Neural crest cell (in vitro differentiated cells): ENCODE results near the gene FHIT. TPM values are rescaled to one million over a fixed set of nuclear protein-coding genes. Genes with fewer than 3 reads are reported as not detected.
"Not testable (repeated sequence)": the region's sequence is repeated elsewhere in the genome, so short reads cannot be mapped to it uniquely, and the experiment has no call there.

Experiments used
- DNase-seq: peaks from one replicate; pipeline ENCODE4 v3.0.0; 2021; ENCODE audit warnings: low read depth, mixed read lengths, low spot score
- H3K27ac Mint-ChIP-seq: one replicate; pipeline ENCODE4 v1.8.0; 2021; ENCODE audit warnings: mild to moderate bottlenecking, mixed read lengths; ENCODE audit not compliant: unreplicated experiment
- H3K27me3 Mint-ChIP-seq: 2 replicates; pipeline ENCODE4 v1.8.0; 2021; ENCODE audit warnings: low read depth, mild to moderate bottlenecking, mixed read lengths
- H3K36me3 Mint-ChIP-seq: 2 replicates; pipeline ENCODE4 v1.8.0; 2021; ENCODE audit warnings: low read depth, mild to moderate bottlenecking, mixed read lengths
- H3K4me1 Mint-ChIP-seq: 2 replicates; pipeline ENCODE4 v1.8.0; 2021; ENCODE audit warnings: mixed read lengths
- H3K4me3 Mint-ChIP-seq: one replicate; pipeline ENCODE4 v1.8.0; 2021; ENCODE audit warnings: mild to moderate bottlenecking, mixed read lengths
- H3K9me3 Mint-ChIP-seq: 2 replicates; pipeline ENCODE4 v1.8.0; 2021; ENCODE audit warnings: mixed read lengths
- CTCF ChIP-seq: fragments of 200-600 bp; sonication (generic); conservative IDR thresholded peaks from 2 replicates; pipeline ENCODE4 v1.5.0; 2021; ENCODE audit warnings: antibody characterized with exemption, mild to moderate bottlenecking
- total RNA-seq: library from RNA; stranded (reverse); gene quantifications from 2 replicates; pipeline ENCODE4 v1.2.1, GENCODE V29; 2021

FHIT gene
- total RNA-seq, 1 donor from 2014 or later, result 5.2 TPM

GRCh38 chr3:61221759-61222362, 29.4 kb downstream of the FHIT start:
- Mint-ChIP-seq H3K36me3 (no peaks in the 10 kb centered on the region), H3K27ac (peak overlapping the region; percentile 68), H3K4me1 (peaks cover 16% of the 10 kb centered on the region), H3K4me3 (no peak overlapping the region), H3K9me3 (no peaks in the 10 kb centered on the region), H3K27me3 (no peaks in the 10 kb centered on the region)
- no peak for DNase-seq
- TF ChIP-seq CTCF, result no peak

DNA sequence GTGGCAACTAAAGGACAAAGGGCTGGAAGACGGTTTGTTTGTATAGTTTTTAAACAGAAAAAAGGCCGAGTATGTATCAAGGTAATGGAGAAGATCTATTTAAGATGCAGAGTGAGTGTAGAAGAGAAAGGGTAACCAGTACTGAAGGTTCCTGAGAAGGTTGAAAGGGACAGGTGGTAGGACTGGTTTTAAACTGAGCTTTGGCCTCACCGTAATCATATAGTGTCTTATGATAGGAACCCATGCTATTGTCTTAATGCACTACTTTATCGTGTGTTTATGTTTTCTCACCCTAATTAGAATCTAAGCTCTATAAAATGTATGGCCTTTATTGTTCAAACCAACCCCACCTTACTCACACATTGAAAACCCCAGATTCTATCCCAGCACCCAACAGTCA, 32.7 kb downstream of the FHIT start:
- Mint-ChIP-seq H3K27ac (no peak overlapping the region), H3K27me3 (no peaks in the 10 kb centered on the region), H3K4me3 (no peak overlapping the region), H3K36me3 (peaks cover 6% of the 10 kb centered on the region), H3K9me3 (no peaks in the 10 kb centered on the region), H3K4me1 (peaks cover 6% of the 10 kb centered on the region)
- DNase-seq, result no peak
- no peak for TF ChIP-seq CTCF

DNA sequence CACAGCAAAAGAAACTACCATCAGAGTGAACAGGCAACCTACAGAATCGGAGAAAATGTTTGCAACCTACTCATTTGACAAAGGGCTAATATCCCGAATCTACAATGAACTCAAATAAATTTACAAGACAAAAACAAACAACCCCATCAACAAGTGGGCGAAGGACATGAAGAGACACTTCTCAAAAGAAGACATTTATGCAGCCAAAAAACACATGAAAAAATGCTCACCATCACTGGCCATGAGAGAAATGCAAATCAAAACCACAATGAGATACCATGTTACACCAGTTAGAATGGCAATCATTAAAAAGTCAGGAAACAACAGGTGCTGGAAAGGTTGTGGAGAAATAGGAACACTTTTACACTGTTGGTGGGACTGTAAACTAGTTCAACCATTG, 35.1 kb downstream of the FHIT start:
- H3K27ac Mint-ChIP-seq, DNase-seq, H3K9me3 Mint-ChIP-seq, H3K27me3 Mint-ChIP-seq, H3K4me3 Mint-ChIP-seq, H3K4me1 Mint-ChIP-seq: not testable (repeated sequence)
- peaks cover 13% of the 10 kb centered on the region for H3K36me3 Mint-ChIP-seq

GRCh38 chr3:61202086-61202485, 49.2 kb downstream of the FHIT start:
- no peak for TF ChIP-seq CTCF
- peaks cover 16% of the 10 kb centered on the region for H3K4me1 Mint-ChIP-seq
- peaks cover 7% of the 10 kb centered on the region for H3K36me3 Mint-ChIP-seq
- no peak for DNase-seq
- H3K9me3 Mint-ChIP-seq, result peaks cover 5% of the 10 kb centered on the region
- H3K27me3 Mint-ChIP-seq, result no peaks in the 10 kb centered on the region
- H3K27ac Mint-ChIP-seq, result no peak overlapping the region
- no peak overlapping the region for H3K4me3 Mint-ChIP-seq

GRCh38 chr3:61201071-61201470, 50.2 kb downstream of the FHIT start:
- peaks cover 3% of the 10 kb centered on the region for H3K36me3 Mint-ChIP-seq
- no peak for TF ChIP-seq CTCF
- H3K4me3 Mint-ChIP-seq, result no peak overlapping the region

DNA sequence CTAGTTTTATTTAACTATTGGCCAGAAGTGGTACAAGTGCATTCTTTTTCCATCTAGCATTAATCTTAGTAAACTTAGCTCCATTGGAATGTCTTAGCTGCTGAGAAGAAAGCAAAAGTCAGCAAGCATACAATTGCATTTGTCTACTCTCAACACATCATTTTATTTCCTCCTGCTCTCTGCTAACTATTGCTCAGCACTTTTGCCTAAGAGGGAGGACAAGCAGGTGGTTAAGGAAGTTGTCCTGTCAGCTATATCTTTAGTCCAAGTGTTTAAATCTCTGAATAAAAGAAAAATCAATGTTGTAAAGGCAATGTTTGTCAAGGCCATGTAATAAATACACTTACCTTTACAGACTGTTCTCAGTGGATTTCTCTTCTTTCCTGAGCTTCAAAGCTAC, 51.0 kb downstream of the FHIT start:
- Mint-ChIP-seq H3K27me3 (no peaks in the 10 kb centered on the region), H3K4me3 (no peak overlapping the region), H3K9me3 (peaks cover 2% of the 10 kb centered on the region), H3K4me1 (peaks cover 27% of the 10 kb centered on the region), H3K36me3 (peaks cover 3% of the 10 kb centered on the region), H3K27ac (no peak overlapping the region)
- DNase-seq, result no peak
- TF ChIP-seq CTCF, result no peak

More at GRCh38 chr3:61201071-61201470, 50.2 kb downstream of the FHIT start:
- Mint-ChIP-seq H3K9me3 (peaks cover 2% of the 10 kb centered on the region), H3K27me3 (no peaks in the 10 kb centered on the region), H3K27ac (no peak overlapping the region), H3K4me1 (peaks cover 24% of the 10 kb centered on the region)
- DNase-seq, result no peak
